K562 (cell line): Measurements from ENCODE around the gene C2orf92. TPM values are rescaled to one million over a fixed set of nuclear protein-coding genes. Genes with fewer than 3 reads are reported as not detected.

Source experiments
- ATAC-seq: fragments of 200-7000 bp; cut with Tn5 transposase; 3 replicates; pipeline ENCODE4 v1.9.1; 2020; ENCODE audit warnings: moderate library complexity
- BruUV-seq: library from RNA; stranded (reverse); fragments of 400-500 nt; replicated peaks from 2 replicates; lab custom pipeline; 2021; lab: Mats Ljungman, UMichigan
- CTCF ChIA-PET: fragments of 300-600 bp; formaldehyde crosslinking; extraction: SDS; loops from one replicate; lab custom pipeline; 2021; ENCODE audit warnings: low intra/inter-chr PET ratio; lab: Yijun Ruan, JAX
- POLR2A ChIA-PET: fragments of 300-600, 350-650 bp; sonication (Branson Sonifier 250); formaldehyde crosslinking; extraction: SDS; loops from one replicate; lab custom pipeline; 2021; ENCODE audit warnings: antibody characterized with exemption, inconsistent platforms; lab: Yijun Ruan, JAX
- DNase-seq, 4 experiments: peaks; one replicate each; pipeline versions ENCODE4 v3.0.0 to v3.0.0-alpha.2; 2011 to 2018; ENCODE audit warnings: low spot score in 3 of 4, mixed read lengths in 3 of 4; ENCODE audit errors: extremely low read depth in 1 of 4
- FAIRE-seq: peaks from 2 replicates; lab custom pipeline; 2011; peaks lifted over from hg19 to GRCh38; lab: Jason Lieb, UNC
- H2AFZ ChIP-seq: 2 replicates; pipeline ENCODE4 v1.6.0; 2011; ENCODE audit warnings: low read depth, low read length, control low read depth, inconsistent platforms
- H3K27ac ChIP-seq: fragments of 200-600 bp; 3 replicates; pipeline ENCODE4 v1.8.0; 2011; ENCODE audit warnings: low read depth, mild to moderate bottlenecking, control low read depth, inconsistent platforms, low read length, moderate library complexity, mixed read lengths; ENCODE audit errors: extremely low read depth
- H3K27me3 ChIP-seq, 2 experiments: fragments of 300-600 bp in 1 of 2; 2 replicates in 1 of 2; 3 replicates in 1 of 2; pipeline versions ENCODE4 v1.6.0 to v1.8.0; 2011; ENCODE audit warnings: inconsistent platforms in 2 of 2, low read length in 2 of 2, mild to moderate bottlenecking in 1 of 2, mixed read lengths in 1 of 2, moderate library complexity in 1 of 2; ENCODE audit not compliant: control insufficient read depth in 2 of 2, insufficient read depth in 2 of 2
- H3K36me3 ChIP-seq: fragments of 300-600 bp; 3 replicates; pipeline ENCODE4 v1.8.0; 2011; ENCODE audit warnings: mild to moderate bottlenecking, low read length, inconsistent platforms; ENCODE audit not compliant: control insufficient read depth, insufficient read depth
- H3K4me1 ChIP-seq, 2 experiments: fragments of 200-600 bp in 1 of 2; replicated peaks in 1 of 2; 2 replicates in 1 of 2; 3 replicates in 1 of 2; pipeline versions ENCODE4 v1.5.1 to v1.8.0; 2011; ENCODE audit warnings: inconsistent platforms in 2 of 2, low read length in 2 of 2, mild to moderate bottlenecking in 1 of 2, mixed read lengths in 1 of 2, moderate library complexity in 1 of 2; ENCODE audit not compliant: control insufficient read depth in 2 of 2, insufficient read depth in 2 of 2
- H3K4me2 ChIP-seq: 2 replicates; pipeline ENCODE4 v1.6.1; 2011; ENCODE audit warnings: low read length, control low read depth, inconsistent platforms, mixed read lengths; ENCODE audit not compliant: insufficient read depth
- H3K4me3 ChIP-seq: fragments of 200-600 bp; sonication (generic), shearing (Covaris generic); 2 replicates; pipeline ENCODE4 v1.5.1; 2016; ENCODE audit warnings: control low read depth, inconsistent platforms
- H3K79me2 ChIP-seq: fragments of 200-600 bp; 3 replicates; pipeline ENCODE4 v1.8.0; 2011; ENCODE audit warnings: low read length, inconsistent platforms; ENCODE audit not compliant: control insufficient read depth, insufficient read depth
- H3K9ac ChIP-seq, 2 experiments: 2 replicates each; pipeline versions ENCODE4 v1.6.0 to v1.6.1; 2011; ENCODE audit warnings: low read depth in 2 of 2, low read length in 2 of 2, control low read depth in 1 of 2, inconsistent platforms in 1 of 2, mild to moderate bottlenecking in 1 of 2, mixed read lengths in 1 of 2; ENCODE audit not compliant: insufficient read depth in 1 of 2
- H3K9me1 ChIP-seq: one replicate; pipeline ENCODE4 v1.6.0; 2011; ENCODE audit warnings: inconsistent platforms, mild to moderate bottlenecking, low read length, moderate library complexity; ENCODE audit not compliant: control insufficient read depth, insufficient read depth
- H3K9me3 ChIP-seq: replicated peaks from 2 replicates; pipeline ENCODE4 v1.5.1; 2011; ENCODE audit warnings: low read depth, low read length, inconsistent platforms; ENCODE audit not compliant: control insufficient read depth, insufficient read depth
- H4K20me1 ChIP-seq: replicated peaks from 2 replicates; pipeline ENCODE4 v1.6.1; 2011; ENCODE audit warnings: low read length, inconsistent platforms, mixed read lengths; ENCODE audit not compliant: control insufficient read depth, insufficient read depth
- JUNB ChIP-seq: fragments of 450-650 bp; formaldehyde crosslinking; conservative IDR thresholded peaks from 2 replicates; pipeline ENCODE4 v1.4.0; 2020; ENCODE audit warnings: mild to moderate bottlenecking
- PRMT5 ChIP-seq: sonication (generic); formaldehyde crosslinking; IDR thresholded peaks from 2 replicates; pipeline ENCODE4 v1.5.0; 2020; ENCODE audit warnings: missing genetic modification reagents
- SNRNP70 ChIP-seq: fragments of 200-400 bp; formaldehyde crosslinking; optimal IDR thresholded peaks from 2 replicates; pipeline ENCODE3; 2017; ENCODE audit warnings: low read depth, low read length
- WGBS: fragments of 100-300 bp; shearing (Covaris generic); methylation state at CpG from one replicate; pipeline ENCODE4 v1.1.6; 2016; ENCODE audit warnings: low coverage, mixed read lengths; ENCODE audit not compliant: insufficient coverage; ENCODE audit errors: missing lambda C conversion rate; 5-methylcytosine and 5-hydroxymethylcytosine counted together
- in situ Hi-C: fragments of 300-500 bp; cut with MboI; formaldehyde crosslinking; loops from 4 replicates; pipeline ENCODE4 v1.15.0; 2018; ENCODE audit warnings: inconsistent platforms, mixed read lengths
- intact Hi-C: fragments of 100-400 bp; cut with micrococcal nuclease; formaldehyde crosslinking; loops from 2 replicates; pipeline ENCODE4 v1.14.2; 2022
- polyA plus RNA-seq, 8 experiments: library from polyadenylated mRNA; depleted of rRNA in 4 of 8; stranded (reverse) in 5 of 8; unstranded in 3 of 8; fragments of >200 nt; fragmentation: Nextera tagmentation in 2 of 8; fragmentation: Illumina TruSeq in 1 of 8; extraction: Ambion mirVana in 2 of 8; extraction: Trizol in 1 of 8; gene quantifications; 2 replicates each; pipeline versions ENCODE4 v1.2.1 to v1.2.3, GENCODE V29; 2011 to 2014; ENCODE audit warnings: inconsistent platforms in 1 of 8, missing spikeins in 1 of 8
- total RNA-seq, 7 experiments: library from RNA; depleted of rRNA in 6 of 7; stranded (reverse); fragments of >200 nt in 6 of 7; fragmentation: Illumina TruSeq in 2 of 7; extraction: Trizol in 2 of 7; gene quantifications; 2 replicates each; pipeline versions ENCODE4 v1.2.1 to v1.2.3, GENCODE V29; 2011 to 2021; ENCODE audit warnings: low replicate concordance in 1 of 7
- TF ChIP-seq, protein P1 (sequence below): sonication (generic); formaldehyde crosslinking; IDR thresholded peaks from 2 replicates; pipeline ENCODE4 v1.9.0; 2022; ENCODE audit warnings: mild to moderate bottlenecking, missing genetic modification reagents
- TF ChIP-seq, protein P2 (sequence below): IDR thresholded peaks from 2 replicates; pipeline ENCODE4 v1.6.1; 2011; ENCODE audit warnings: borderline replicate concordance, low read depth, mild to moderate bottlenecking, moderate library complexity, low read length; ENCODE audit not compliant: insufficient read depth, poor library complexity, severe bottlenecking

C2orf92 gene
- total and polyA plus RNA-seq, 9 of the 15 experiments (the other 6 are each of a cell fraction or from before 2014, with no cell fraction given) = 0.65 to 6.8 (median 3.6) TPM

DNA sequence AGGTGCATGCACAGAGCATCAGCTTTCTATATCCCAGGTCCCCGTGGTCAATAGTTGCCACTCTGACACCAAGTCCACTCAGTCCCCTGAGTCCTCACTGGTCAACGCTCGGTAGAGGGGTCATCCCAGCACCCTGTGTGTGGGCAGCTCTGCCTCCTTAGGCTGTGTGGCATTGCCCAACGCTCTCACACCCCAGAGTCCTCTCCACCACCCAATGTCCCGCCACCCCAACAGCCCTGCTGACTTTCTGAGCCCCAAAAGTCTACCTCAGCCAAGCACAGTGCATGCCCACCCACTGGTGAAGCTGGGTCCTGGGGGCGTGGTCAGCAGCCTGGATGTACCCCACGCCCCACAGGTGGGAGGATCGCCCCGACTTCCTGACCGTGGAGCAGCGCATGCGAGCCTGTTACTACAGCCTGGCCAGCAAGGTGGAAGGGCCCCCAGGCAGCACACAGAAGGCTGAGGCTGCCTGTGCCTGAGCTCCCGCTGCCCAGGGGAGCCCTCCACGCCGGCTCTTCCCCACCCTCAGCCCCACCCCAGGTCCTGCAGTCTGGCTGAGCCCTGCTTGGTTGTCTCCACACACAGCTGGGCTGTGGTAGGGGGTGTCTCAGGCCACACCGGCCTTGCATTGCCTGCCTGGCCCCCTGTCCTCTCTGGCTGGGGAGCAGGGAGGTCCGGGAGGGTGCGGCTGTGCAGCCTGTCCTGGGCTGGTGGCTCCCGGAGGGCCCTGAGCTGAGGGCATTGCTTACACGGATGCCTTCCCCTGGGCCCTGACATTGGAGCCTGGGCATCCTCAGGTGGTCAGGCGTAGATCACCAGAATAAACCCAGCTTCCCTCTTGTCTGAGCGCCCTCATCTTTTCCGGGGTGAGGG, 69.7 kb downstream of the C2orf92 start:
- intact Hi-C loops (no loop called here), in situ Hi-C loops (no loop called here)
- no peak overlapping the region for H3K27ac ChIP-seq
- no peak overlapping the region for H3K4me2 ChIP-seq
- ATAC-seq (no peak), DNase-seq (no peak), FAIRE-seq (no peak)
- H3K4me1 ChIP-seq = peaks cover 10 to 31% of the 10 kb centered on the region in 2 experiments; a peak in 4 of 5 replicates
- no peaks in the 10 kb centered on the region for H4K20me1 ChIP-seq
- H3K36me3 ChIP-seq = no peaks in the 10 kb centered on the region
- H3K9ac ChIP-seq = no peak overlapping the region
- H3K27me3 ChIP-seq = peaks cover 11 to 48% of the 10 kb centered on the region in 2 experiments; a peak in 3 of 5 replicates
- no peak for TF ChIP-seq PRMT5 (CRISPR knock-in tag)
- H3K4me3 ChIP-seq = no peak overlapping the region
- no peaks in the 10 kb centered on the region for H3K79me2 ChIP-seq
- 18% methylated on average over 21 of the region's 23 CpGs for WGBS
- H3K9me3 ChIP-seq = no peaks in the 10 kb centered on the region
- ChIA-PET POLR2A (interaction anchor here (1.4 kb wide), 1 partner anchor 28 kb away, joined by 3 read pairs; no protein-coding TSS in a partner anchor), CTCF (no interaction called here)
- H3K9me1 ChIP-seq = no peaks in the 10 kb centered on the region
- no TSS peak for BruUV-seq
- H2AFZ ChIP-seq = no peak overlapping the region

DNA sequence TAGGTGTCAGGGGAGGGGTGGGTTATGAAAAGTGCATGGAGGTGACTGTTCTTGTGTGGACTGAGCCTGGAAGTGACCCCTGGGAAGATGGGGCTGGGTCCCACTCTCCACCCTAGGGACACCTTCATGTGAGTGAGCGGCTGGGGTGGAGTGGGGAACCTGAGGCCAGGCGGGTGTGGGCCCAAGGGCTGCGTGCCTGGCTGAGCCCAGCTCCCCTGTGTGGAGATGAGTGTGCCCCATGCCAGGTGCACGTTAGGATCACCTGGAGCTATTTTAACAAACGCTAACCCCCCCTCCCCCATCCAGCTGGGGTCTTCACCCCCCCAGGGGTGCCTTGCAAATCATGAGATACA, 70.4 kb downstream of the C2orf92 start:
- Histone ChIP-seq H3K9me1 (no peaks in the 10 kb centered on the region), H3K36me3 (no peaks in the 10 kb centered on the region), H3K4me3 (no peak overlapping the region), H3K79me2 (no peaks in the 10 kb centered on the region), H3K9ac (no peak overlapping the region), H3K27me3 (peaks cover 8 to 42% of the 10 kb centered on the region in 2 experiments; a peak in 3 of 5 replicates), H3K4me2 (no peak overlapping the region), H2AFZ (no peak overlapping the region), H3K27ac (no peak overlapping the region), H4K20me1 (no peaks in the 10 kb centered on the region), H3K9me3 (no peaks in the 10 kb centered on the region), H3K4me1 (peaks cover 10 to 25% of the 10 kb centered on the region in 2 experiments; a peak in 4 of 5 replicates)
- no peak for DNase-seq
- no peak for TF ChIP-seq SNRNP70
- TF ChIP-seq JUNB (CRISPR knock-in tag) = no peak
- TF ChIP-seq, protein P1, sequence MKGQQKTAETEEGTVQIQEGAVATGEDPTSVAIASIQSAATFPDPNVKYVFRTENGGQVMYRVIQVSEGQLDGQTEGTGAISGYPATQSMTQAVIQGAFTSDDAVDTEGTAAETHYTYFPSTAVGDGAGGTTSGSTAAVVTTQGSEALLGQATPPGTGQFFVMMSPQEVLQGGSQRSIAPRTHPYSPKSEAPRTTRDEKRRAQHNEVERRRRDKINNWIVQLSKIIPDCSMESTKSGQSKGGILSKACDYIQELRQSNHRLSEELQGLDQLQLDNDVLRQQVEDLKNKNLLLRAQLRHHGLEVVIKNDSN = no peak
- TF ChIP-seq, protein P2, sequence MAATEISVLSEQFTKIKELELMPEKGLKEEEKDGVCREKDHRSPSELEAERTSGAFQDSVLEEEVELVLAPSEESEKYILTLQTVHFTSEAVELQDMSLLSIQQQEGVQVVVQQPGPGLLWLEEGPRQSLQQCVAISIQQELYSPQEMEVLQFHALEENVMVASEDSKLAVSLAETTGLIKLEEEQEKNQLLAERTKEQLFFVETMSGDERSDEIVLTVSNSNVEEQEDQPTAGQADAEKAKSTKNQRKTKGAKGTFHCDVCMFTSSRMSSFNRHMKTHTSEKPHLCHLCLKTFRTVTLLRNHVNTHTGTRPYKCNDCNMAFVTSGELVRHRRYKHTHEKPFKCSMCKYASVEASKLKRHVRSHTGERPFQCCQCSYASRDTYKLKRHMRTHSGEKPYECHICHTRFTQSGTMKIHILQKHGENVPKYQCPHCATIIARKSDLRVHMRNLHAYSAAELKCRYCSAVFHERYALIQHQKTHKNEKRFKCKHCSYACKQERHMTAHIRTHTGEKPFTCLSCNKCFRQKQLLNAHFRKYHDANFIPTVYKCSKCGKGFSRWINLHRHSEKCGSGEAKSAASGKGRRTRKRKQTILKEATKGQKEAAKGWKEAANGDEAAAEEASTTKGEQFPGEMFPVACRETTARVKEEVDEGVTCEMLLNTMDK = no peak
- no TSS peak for BruUV-seq
- FAIRE-seq = no peak
- ChIA-PET POLR2A (interaction anchor here (1.0 to 1.4 kb wide), 2 partner anchors 12 to 27 kb away, joined by 3 to 5 read pairs; no protein-coding TSS in a partner anchor), CTCF (no interaction called here)
- ATAC-seq = no peak
- in situ Hi-C loops (no loop called here), intact Hi-C loops (loop anchor here (10.0 kb wide), 2 partner anchors 145 to 645 kb away; no protein-coding TSS in a partner anchor)
- WGBS = 36% methylated on average over 4 of the region's 5 CpGs
